NCI-H748 (cell line): ENCODE results near the gene TBL1X.
"Not testable (repeated sequence)": the region's sequence is repeated elsewhere in the genome, so short reads cannot be mapped to it uniquely, and the experiment has no call there.

Source experiments
- DNase-seq: peaks from one replicate; lab custom pipeline; 2025; ENCODE audit not compliant: unreplicated experiment; lab: John Stamatoyannopoulos, UW

TBL1X gene

GRCh38 chrX:9458516-9459078 lies 6.3 kb upstream of the TBL1X start:
- no peak for DNase-seq

- no peak for DNase-seq
Observed at GRCh38 chrX:9459186-9459748, 5.6 kb upstream of the TBL1X start.

- DNase-seq: no peak
Observed at GRCh38 chrX:9461087-9461486, 3.8 kb upstream of the TBL1X start.

GRCh38 chrX:9462456-9462855 lies 2.4 kb upstream of the TBL1X start:
- no peak for DNase-seq

- DNase-seq: peak; percentile 47
Observed at GRCh38 chrX:9465380-9466123, 694 bp downstream of the TBL1X start.

GRCh38 chrX:9466124-9466495 lies 1.3 kb downstream of the TBL1X start:
- DNase-seq: peak; percentile 51

- no peak for DNase-seq
Observed at GRCh38 chrX:9466736-9467135, 1.9 kb downstream of the TBL1X start.

GRCh38 chrX:9467146-9467545 lies 2.3 kb downstream of the TBL1X start:
- no peak for DNase-seq

- DNase-seq: no peak
Observed at GRCh38 chrX:9467751-9468150, 2.9 kb downstream of the TBL1X start.

- peak; percentile 19 for DNase-seq
Observed at GRCh38 chrX:9471571-9471985, 6.7 kb downstream of the TBL1X start.

GRCh38 chrX:9473708-9474107 lies 8.8 kb downstream of the TBL1X start:
- no peak for DNase-seq

GRCh38 chrX:9475417-9475816 lies 10.6 kb downstream of the TBL1X start:
- not testable (repeated sequence) for DNase-seq

GRCh38 chrX:9475984-9476383 lies 11.1 kb downstream of the TBL1X start:
- DNase-seq: no peak

- DNase-seq: peak; percentile 5
Observed at GRCh38 chrX:9476810-9477575, 12.1 kb downstream of the TBL1X start.

- DNase-seq: no peak
Observed at GRCh38 chrX:9482408-9482807, 17.6 kb downstream of the TBL1X start.

- no peak for DNase-seq
Observed at GRCh38 chrX:9482837-9483236, 18.0 kb downstream of the TBL1X start.

GRCh38 chrX:9483376-9483775 lies 18.5 kb downstream of the TBL1X start:
- DNase-seq: no peak

- no peak for DNase-seq
Observed at GRCh38 chrX:9486786-9487387, 22.0 kb downstream of the TBL1X start.

- DNase-seq: no peak
Observed at GRCh38 chrX:9488586-9488985, 23.7 kb downstream of the TBL1X start.

- DNase-seq: no peak
Observed at GRCh38 chrX:9489234-9489633, 24.4 kb downstream of the TBL1X start.

GRCh38 chrX:9492901-9493300 lies 28.0 kb downstream of the TBL1X start:
- DNase-seq: no peak
